ENCODE data around the gene ZNF883.

DNA sequence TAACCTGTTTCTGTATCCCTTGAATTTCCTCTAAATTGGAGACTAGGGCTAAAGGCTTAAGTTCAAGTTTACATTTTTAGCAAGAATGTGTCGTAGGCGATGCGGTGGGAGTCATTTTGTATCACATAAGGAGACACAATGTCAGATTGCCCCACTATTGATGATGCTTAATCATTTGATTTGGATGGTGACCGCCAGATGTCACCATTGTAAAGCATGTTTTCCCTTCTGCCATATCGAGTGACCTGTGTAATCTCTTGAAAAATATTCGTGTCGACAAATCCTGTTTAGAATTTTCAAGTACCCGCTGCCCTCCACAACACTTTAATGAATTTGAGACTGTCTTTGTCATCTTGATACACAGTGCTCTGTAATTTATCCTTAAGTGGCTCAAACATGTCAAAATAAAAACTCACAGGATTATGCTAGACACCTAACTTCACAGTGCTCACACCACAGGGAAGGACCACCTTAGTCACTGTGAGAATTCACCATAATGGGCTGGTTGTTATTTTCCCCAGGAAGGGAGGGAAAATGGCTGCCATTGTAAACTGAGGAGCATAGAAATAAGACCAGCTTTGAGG, 86.8 kb downstream of the ZNF883 start:
- TF ChIP-seq SNAI2 (CRISPR knock-in tag; IDR thresholded peaks at IDR 0.05) (no peak), RARB (CRISPR knock-in tag; IDR thresholded peaks at IDR 0.05) (no peak), CSDC2 (CRISPR knock-in tag; IDR thresholded peaks at IDR 0.05) (no peak), OSR1 (CRISPR knock-in tag; IDR thresholded peaks at IDR 0.05) (no peak), ZC3H10 (CRISPR knock-in tag; IDR thresholded peaks at IDR 0.05) (no peak), BACH2 (CRISPR knock-in tag; IDR thresholded peaks at IDR 0.05; ENCODE audit: borderline replicate concordance) (no peak)
- TF ChIP-seq, protein P1, sequence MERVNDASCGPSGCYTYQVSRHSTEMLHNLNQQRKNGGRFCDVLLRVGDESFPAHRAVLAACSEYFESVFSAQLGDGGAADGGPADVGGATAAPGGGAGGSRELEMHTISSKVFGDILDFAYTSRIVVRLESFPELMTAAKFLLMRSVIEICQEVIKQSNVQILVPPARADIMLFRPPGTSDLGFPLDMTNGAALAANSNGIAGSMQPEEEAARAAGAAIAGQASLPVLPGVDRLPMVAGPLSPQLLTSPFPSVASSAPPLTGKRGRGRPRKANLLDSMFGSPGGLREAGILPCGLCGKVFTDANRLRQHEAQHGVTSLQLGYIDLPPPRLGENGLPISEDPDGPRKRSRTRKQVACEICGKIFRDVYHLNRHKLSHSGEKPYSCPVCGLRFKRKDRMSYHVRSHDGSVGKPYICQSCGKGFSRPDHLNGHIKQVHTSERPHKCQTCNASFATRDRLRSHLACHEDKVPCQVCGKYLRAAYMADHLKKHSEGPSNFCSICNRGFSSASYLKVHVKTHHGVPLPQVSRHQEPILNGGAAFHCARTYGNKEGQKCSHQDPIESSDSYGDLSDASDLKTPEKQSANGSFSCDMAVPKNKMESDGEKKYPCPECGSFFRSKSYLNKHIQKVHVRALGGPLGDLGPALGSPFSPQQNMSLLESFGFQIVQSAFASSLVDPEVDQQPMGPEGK (CRISPR knock-in tag; IDR thresholded peaks at IDR 0.05; ENCODE audit: borderline replicate concordance), result no peak

Data from SK-N-SH treated with all-trans-retinoic acid at 6 μM for 48 hours (cell line).